Activated CD8-positive, alpha-beta T cell treated with anti-CD3 and anti-CD28 coated beads for 36 hours (primary cell): ENCODE data around the gene TOMM40. TPM values are rescaled to one million over a fixed set of nuclear protein-coding genes. Genes with fewer than 3 reads are reported as not detected.

ENCODE experiments used
- ATAC-seq: fragments of 200-7000 bp; cut with Tn5 transposase; one replicate; pipeline ENCODE4 v1.10.0; 2021; ENCODE audit warnings: mild to moderate bottlenecking, moderate library complexity
- CTCF ChIA-PET: fragments of 350-600 bp; sonication (Branson Sonifier 250); formaldehyde crosslinking; loops from one replicate; lab custom pipeline; 2021; ENCODE audit warnings: antibody characterized with exemption; lab: Charles Lee
- POLR2A ChIA-PET: fragments of 350-600 bp; sonication (Branson Sonifier 250); formaldehyde crosslinking; loops from one replicate; lab custom pipeline; 2021; ENCODE audit warnings: antibody characterized with exemption; lab: Charles Lee
- DNase-seq: peaks from one replicate; pipeline ENCODE4 v3.0.0-alpha.2; 2020
- H3K27ac Mint-ChIP-seq: one replicate; pipeline ENCODE4 v1.8.0; 2021; ENCODE audit warnings: mild to moderate bottlenecking, mixed read lengths
- H3K27me3 Mint-ChIP-seq: one replicate; pipeline ENCODE4 v1.8.0; 2021; ENCODE audit warnings: mixed read lengths
- H3K36me3 Mint-ChIP-seq: one replicate; pipeline ENCODE4 v1.8.0; 2021; ENCODE audit warnings: low read depth, mixed read lengths
- H3K4me1 Mint-ChIP-seq: one replicate; pipeline ENCODE4 v1.8.0; 2021; ENCODE audit warnings: low read depth, mixed read lengths
- H3K4me3 Mint-ChIP-seq: one replicate; pipeline ENCODE4 v1.8.0; 2021; ENCODE audit warnings: mild to moderate bottlenecking, moderate library complexity, mixed read lengths
- H3K9me3 Mint-ChIP-seq: one replicate; pipeline ENCODE4 v1.8.0; 2021; ENCODE audit warnings: mixed read lengths
- intact Hi-C: fragments of 100-400 bp; cut with micrococcal nuclease; formaldehyde crosslinking; loops from one replicate; pipeline ENCODE4 v1.10.0; 2022
- total RNA-seq, 2 experiments: library from RNA; stranded (reverse); gene quantifications; one replicate each; pipeline ENCODE4 v1.2.3, GENCODE V29; 2021
- TF ChIP-seq, protein P1 (sequence below): fragments of 200-600 bp; IDR thresholded peaks from one replicate; pipeline ENCODE4 v1.8.0; 2022; ENCODE audit warnings: antibody characterized with exemption, mild to moderate bottlenecking

Gene TOMM40
- total RNA-seq, 2 experiments from 2014 or later = 134 to 138 TPM

DNA sequence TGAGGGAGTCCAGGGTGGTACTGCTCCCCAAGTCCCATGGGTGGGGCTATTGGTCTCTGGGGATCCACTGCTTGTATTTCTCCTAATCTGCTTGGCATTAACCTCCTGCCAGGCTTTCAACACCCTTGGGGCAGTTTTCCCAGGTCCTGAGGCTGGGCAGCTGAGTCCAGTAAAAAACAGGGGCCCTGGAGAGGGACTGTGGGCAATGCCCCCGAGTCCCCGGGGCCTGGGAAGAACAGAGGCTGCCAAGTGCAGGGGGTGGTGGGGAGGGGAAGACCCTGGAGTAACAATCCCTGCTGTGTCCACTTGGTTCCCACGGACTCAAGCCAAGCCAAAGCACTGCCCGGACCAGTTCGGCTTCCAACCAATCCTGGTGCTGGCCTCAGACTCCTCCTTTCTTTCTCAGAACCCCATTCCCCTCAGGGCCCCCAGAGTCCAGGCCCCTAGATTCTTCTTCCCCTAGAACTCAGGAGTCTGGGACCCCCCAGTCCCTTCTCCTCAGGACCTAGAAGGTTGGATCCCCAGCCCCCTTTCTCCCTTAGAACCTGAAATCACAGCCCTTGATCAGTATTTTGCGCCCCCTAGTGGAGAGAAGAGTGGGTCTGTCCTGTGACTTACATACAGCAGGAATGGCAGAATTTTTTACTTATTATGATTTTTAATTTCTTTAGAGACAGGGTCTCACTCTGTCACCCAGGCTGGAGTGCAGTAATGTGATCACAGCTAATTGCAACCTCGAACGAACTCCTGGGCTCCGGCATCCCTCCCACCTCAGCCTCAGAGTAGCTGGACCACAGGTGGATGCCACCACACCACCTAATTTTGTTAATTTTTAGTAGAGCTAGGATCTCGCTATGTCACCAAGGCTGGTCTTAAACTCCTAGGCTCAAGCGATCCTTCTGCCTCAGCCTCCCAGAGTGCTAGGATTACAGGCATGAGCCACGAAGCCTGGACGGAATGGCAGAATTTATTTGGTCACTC lies 60.4 kb downstream of the TOMM40 start:
- intact Hi-C loops = loop anchor here (5.0 kb wide), 1 partner anchor 49 kb away; no protein-coding TSS in a partner anchor
- no peak for ATAC-seq

More for the DNA sequence above, 60.4 kb downstream of the TOMM40 start:
- H3K4me3 Mint-ChIP-seq = no peak overlapping the region
- TF ChIP-seq, protein P1, sequence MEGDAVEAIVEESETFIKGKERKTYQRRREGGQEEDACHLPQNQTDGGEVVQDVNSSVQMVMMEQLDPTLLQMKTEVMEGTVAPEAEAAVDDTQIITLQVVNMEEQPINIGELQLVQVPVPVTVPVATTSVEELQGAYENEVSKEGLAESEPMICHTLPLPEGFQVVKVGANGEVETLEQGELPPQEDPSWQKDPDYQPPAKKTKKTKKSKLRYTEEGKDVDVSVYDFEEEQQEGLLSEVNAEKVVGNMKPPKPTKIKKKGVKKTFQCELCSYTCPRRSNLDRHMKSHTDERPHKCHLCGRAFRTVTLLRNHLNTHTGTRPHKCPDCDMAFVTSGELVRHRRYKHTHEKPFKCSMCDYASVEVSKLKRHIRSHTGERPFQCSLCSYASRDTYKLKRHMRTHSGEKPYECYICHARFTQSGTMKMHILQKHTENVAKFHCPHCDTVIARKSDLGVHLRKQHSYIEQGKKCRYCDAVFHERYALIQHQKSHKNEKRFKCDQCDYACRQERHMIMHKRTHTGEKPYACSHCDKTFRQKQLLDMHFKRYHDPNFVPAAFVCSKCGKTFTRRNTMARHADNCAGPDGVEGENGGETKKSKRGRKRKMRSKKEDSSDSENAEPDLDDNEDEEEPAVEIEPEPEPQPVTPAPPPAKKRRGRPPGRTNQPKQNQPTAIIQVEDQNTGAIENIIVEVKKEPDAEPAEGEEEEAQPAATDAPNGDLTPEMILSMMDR = peak; percentile 80
- CTCF ChIA-PET = interaction anchor here (0.6 to 4.6 kb wide), 15 partner anchors 11 to 229 kb away, joined by 3 to 46 read pairs (median 4); partner anchors contain the start of genes APOC1, APOE and TOMM40
- peak; percentile 80 for DNase-seq
- no peak overlapping the region for H3K27ac Mint-ChIP-seq
- peaks cover 3% of the 10 kb centered on the region for H3K36me3 Mint-ChIP-seq
- POLR2A ChIA-PET = interaction anchor here (1.2 kb wide), 1 partner anchor 39 kb away, joined by 3 read pairs; no protein-coding TSS in a partner anchor
- H3K4me1 Mint-ChIP-seq = peaks cover 16% of the 10 kb centered on the region
- no peaks in the 10 kb centered on the region for H3K9me3 Mint-ChIP-seq
- no peaks in the 10 kb centered on the region for H3K27me3 Mint-ChIP-seq

Other genes starting within 250 kb of the TOMM40 start
- 1 to 10 TPM; 7.4 to 8.3 TPM for gene PVR, start 247.3 kb upstream of the TOMM40 start, total RNA-seq
- gene CEACAM19, start 219.8 kb upstream of the TOMM40 start, total RNA-seq = 1 to 10 TPM in 1 of 2 experiments, under 1 TPM in 1; 0.63 to 1.3 TPM
- gene CEACAM16, start 192.1 kb upstream of the TOMM40 start, total RNA-seq = not detected
- 10 to 100 TPM; 22.8 to 27.7 TPM for gene BCL3, start 142.5 kb upstream of the TOMM40 start, total RNA-seq
- not detected for gene CBLC, start 113.4 kb upstream of the TOMM40 start, total RNA-seq
- gene BCAM, start 82.2 kb upstream of the TOMM40 start, total RNA-seq = not detected
- gene NECTIN2, start 45.0 kb upstream of the TOMM40 start, total RNA-seq = under 1 TPM; 0.36 to 0.65 TPM
- gene APOE, start 14.5 kb downstream of the TOMM40 start, total RNA-seq = 1 to 10 TPM in 1 of 2 experiments, under 1 TPM in 1; 0.87 to 1.2 TPM
- gene APOC1, start 23.4 kb downstream of the TOMM40 start, total RNA-seq = 1 to 10 TPM; 2.5 to 3.6 TPM
- not detected for gene APOC4, start 51.0 kb downstream of the TOMM40 start, total RNA-seq
- not detected for gene APOC2, start 54.8 kb downstream of the TOMM40 start, total RNA-seq
- 10 to 100 TPM; 38.6 to 39.8 TPM for gene CLPTM1, start 64.1 kb downstream of the TOMM40 start, total RNA-seq
- 10 to 100 TPM; 37.6 to 37.9 TPM for gene RELB, start 110.2 kb downstream of the TOMM40 start, total RNA-seq
- 10 to 100 TPM; 72.7 to 80.5 TPM for gene CLASRP, start 147.8 kb downstream of the TOMM40 start, total RNA-seq
- 1 to 10 TPM; 5.0 to 6.3 TPM for gene ZNF296, start 185.2 kb downstream of the TOMM40 start, total RNA-seq
- gene GEMIN7, start 188.0 kb downstream of the TOMM40 start, total RNA-seq = 10 to 100 TPM; 44.1 to 46.8 TPM
- 10 to 100 TPM; 20.9 to 21.2 TPM for gene PPP1R37, start 201.9 kb downstream of the TOMM40 start, total RNA-seq